ENCODE results near the gene DNAH2. TPM values are rescaled to one million over a fixed set of nuclear protein-coding genes. Genes with fewer than 3 reads are reported as not detected.

The DNAH2 gene
- total RNA-seq, 2 experiments from 2014 or later, result not detected

DNA sequence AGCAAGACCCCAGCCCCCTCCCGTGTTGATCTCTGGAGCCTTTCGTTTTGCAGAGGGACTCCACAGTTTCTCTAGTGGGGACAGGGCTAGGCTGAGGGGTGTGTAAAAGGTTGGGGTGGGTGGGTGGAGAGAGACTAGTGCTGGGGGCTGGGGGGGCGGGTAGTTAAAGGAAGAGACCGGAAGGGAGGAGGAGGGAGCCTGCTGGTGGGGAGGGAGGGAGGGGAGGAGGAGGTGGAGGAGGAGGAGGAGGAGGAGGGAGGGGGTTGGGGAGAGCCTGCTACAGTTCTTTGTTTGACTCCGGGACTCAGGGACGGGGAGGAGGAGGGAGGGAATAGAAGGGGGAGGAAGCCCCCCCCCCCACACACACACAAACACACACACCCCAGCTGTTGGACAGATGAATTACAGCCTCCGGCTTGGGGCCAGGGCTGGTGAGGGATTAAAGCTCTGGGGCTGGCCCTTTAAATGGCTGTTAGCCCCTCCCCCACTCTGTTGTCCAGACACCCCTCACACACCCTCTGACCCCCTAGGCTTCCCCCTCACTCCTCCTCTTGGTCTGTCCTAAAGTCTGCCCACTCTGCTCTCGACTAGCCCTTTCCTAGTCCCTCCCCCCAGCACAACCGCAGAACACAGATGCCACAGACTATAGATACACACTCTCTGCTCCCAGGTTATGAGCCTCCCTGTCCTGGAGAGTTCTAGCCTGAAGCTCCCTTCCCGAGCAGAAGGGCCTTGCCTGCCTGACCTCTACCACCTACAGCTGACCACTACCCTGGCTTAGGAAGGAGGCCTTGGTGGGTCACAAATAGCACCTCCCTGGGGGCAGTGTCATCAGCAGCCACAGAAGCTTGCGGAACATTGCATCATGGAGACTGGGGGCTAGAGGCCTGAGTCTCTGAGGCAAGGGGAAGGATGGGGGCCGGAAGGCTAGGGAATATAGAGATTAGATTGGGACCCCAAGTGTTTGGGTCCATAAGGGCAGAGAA is 120.8 kb downstream of the DNAH2 start:
- POLR2A ChIA-PET, result interaction anchor here (0.6 to 7.2 kb wide), 9 partner anchors 10 to 1153 kb away, joined by 3 to 74 read pairs (median 4); partner anchors contain the start of genes CYB5D1, NAA38 and TP53
- no peaks in the 10 kb centered on the region for H3K9me3 Mint-ChIP-seq
- peak overlapping the region; percentile 92 for H3K27ac Mint-ChIP-seq
- CTCF ChIA-PET, result interaction anchor here (1.0 to 2.0 kb wide), 4 partner anchors 13 to 23 kb away, joined by 3 to 7 read pairs (median 5); partner anchors contain the start of gene NAA38
- DNase-seq, result peak; percentile 63
- TF ChIP-seq, protein P1, sequence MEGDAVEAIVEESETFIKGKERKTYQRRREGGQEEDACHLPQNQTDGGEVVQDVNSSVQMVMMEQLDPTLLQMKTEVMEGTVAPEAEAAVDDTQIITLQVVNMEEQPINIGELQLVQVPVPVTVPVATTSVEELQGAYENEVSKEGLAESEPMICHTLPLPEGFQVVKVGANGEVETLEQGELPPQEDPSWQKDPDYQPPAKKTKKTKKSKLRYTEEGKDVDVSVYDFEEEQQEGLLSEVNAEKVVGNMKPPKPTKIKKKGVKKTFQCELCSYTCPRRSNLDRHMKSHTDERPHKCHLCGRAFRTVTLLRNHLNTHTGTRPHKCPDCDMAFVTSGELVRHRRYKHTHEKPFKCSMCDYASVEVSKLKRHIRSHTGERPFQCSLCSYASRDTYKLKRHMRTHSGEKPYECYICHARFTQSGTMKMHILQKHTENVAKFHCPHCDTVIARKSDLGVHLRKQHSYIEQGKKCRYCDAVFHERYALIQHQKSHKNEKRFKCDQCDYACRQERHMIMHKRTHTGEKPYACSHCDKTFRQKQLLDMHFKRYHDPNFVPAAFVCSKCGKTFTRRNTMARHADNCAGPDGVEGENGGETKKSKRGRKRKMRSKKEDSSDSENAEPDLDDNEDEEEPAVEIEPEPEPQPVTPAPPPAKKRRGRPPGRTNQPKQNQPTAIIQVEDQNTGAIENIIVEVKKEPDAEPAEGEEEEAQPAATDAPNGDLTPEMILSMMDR (IDR thresholded peaks at IDR 0.05), result no peak
- no peak for ATAC-seq
- intact Hi-C loops (cut with micrococcal nuclease), result no loop called here
- peak overlapping the region; percentile 83 for H3K4me3 Mint-ChIP-seq
- H3K4me1 Mint-ChIP-seq (ENCODE audit: low read depth), result peaks cover 54% of the 10 kb centered on the region
- H3K36me3 Mint-ChIP-seq (ENCODE audit: low read depth), result peaks cover 18% of the 10 kb centered on the region
- H3K27me3 Mint-ChIP-seq, result no peaks in the 10 kb centered on the region

DNA sequence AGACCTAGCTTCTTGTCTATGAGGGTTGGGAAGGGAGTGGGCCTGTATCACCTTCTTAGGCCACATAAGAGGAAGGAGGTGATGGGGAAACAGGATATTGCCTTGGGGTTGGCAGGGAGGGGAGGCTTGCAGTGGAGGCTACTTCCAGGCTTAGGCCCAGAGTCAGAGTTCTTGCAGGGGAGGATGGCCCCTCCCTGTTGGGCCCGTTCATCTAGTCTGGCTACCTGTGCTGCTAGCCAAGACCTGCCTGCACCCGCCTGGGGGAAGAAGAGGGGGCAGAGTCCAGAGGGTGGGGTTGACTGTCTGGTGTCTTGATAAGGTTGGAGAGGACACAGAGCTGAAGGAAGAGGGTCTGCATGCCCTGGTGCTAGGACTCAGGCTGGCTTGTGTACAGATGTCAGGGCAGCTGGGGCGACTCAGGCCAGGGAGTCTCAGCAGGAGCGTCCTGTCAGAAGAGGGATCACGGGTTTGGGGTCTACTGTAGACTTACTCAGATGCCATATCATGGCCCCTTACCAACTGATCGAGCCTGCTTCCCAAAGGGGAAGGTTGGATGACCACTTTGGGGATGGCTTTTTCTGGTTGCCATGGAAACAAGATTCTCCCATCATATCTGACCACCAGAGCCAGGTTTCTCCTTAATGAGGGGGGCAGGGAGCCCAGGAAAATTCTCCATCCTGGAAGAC is 121.8 kb downstream of the DNAH2 start:
- peak overlapping the region; percentile 92 for H3K27ac Mint-ChIP-seq
- H3K27me3 Mint-ChIP-seq, result no peaks in the 10 kb centered on the region
- intact Hi-C loops (cut with micrococcal nuclease), result no loop called here
- ChIA-PET CTCF (interaction anchor here (1.0 to 1.1 kb wide), 3 partner anchors 12 to 18 kb away, joined by 3 to 4 read pairs (median 4); partner anchors contain the start of gene NAA38), POLR2A (interaction anchor here (1.0 to 7.2 kb wide), 5 partner anchors 9 to 152 kb away, joined by 3 to 74 read pairs (median 8); partner anchors contain the start of genes CYB5D1, NAA38 and TP53)
- ATAC-seq (no peak), DNase-seq (no peak)
- peak overlapping the region; percentile 83 for H3K4me3 Mint-ChIP-seq
- H3K36me3 Mint-ChIP-seq (ENCODE audit: low read depth), result peaks cover 20% of the 10 kb centered on the region
- TF ChIP-seq, protein P1 (IDR thresholded peaks at IDR 0.05), result no peak
- no peaks in the 10 kb centered on the region for H3K9me3 Mint-ChIP-seq
- peaks cover 49% of the 10 kb centered on the region for H3K4me1 Mint-ChIP-seq (ENCODE audit: low read depth)

DNA sequence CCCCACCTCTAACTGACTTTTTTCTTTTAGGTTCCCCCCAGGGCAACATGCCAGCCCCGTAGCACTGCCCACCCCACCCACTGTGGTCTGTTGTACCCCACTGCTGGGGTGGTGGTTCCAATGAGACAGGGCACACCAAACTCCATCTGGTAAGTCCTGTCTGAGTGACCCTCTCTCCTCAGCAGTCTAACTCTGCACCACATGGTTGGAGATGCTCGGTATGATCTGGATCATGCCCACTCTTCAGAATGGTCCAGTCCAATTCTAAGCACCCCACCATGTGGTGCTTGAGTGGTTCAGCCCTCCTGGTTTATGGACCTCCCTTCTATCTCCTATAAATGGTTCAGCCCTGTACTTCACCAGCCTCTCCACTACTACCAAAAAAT is 122.3 kb downstream of the DNAH2 start:
- Mint-ChIP-seq H3K4me3 (peak overlapping the region; percentile 83), H3K9me3 (no peaks in the 10 kb centered on the region), H3K4me1 (ENCODE audit: low read depth) (peaks cover 49% of the 10 kb centered on the region), H3K27me3 (no peaks in the 10 kb centered on the region), H3K27ac (peak overlapping the region; percentile 92), H3K36me3 (ENCODE audit: low read depth) (peaks cover 22% of the 10 kb centered on the region)
- intact Hi-C loops (cut with micrococcal nuclease), result loop anchor here (5.0 kb wide), 1 partner anchor 47 kb away; the partner anchor contains the start of gene CHD3
- TF ChIP-seq, protein P1 (IDR thresholded peaks at IDR 0.05), result no peak
- ATAC-seq (no peak), DNase-seq (peak; percentile 68)
- ChIA-PET CTCF (interaction anchor here (1.0 kb wide), 1 partner anchor 15 kb away, joined by 4 read pairs; no protein-coding TSS in a partner anchor), POLR2A (interaction anchor here (1.0 to 5.8 kb wide), 3 partner anchors 10 to 333 kb away, joined by 3 to 42 read pairs (median 4); partner anchors contain the start of genes CYB5D1 and NAA38)

DNA sequence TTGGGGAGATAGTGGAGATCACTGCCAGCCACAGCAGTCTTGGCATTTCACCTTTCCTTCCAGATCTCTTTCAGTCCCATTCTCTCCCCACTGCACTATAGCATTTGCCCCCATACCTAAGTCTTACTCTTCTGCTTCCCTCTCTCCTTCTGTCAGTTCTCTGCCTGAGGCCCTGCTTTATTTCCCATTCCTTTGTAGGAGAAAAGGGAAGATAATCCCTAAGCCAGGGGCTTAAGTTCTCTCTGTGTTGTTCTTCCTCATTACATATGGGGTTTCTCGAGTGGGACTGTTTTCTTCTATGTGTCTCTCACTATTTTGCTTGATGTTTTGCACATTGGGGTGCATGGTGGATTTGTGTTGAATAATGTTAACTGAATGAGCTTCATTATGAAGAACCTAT is 122.9 kb downstream of the DNAH2 start:
- DNase-seq (no peak), ATAC-seq (no peak)
- H3K4me1 Mint-ChIP-seq (ENCODE audit: low read depth), result peaks cover 49% of the 10 kb centered on the region
- CTCF ChIA-PET, result interaction anchor here (0.7 to 1.2 kb wide), 4 partner anchors 15 to 150 kb away, joined by 3 to 5 read pairs (median 4); no protein-coding TSS in a partner anchor
- POLR2A ChIA-PET, result interaction anchor here (0.6 to 6.6 kb wide), 10 partner anchors 10 to 333 kb away, joined by 3 to 35 read pairs (median 3); partner anchors contain the start of genes CNTROB, NAA38, TMEM88 and TP53
- peak overlapping the region; percentile 92 for H3K27ac Mint-ChIP-seq
- no peaks in the 10 kb centered on the region for H3K27me3 Mint-ChIP-seq
- H3K9me3 Mint-ChIP-seq, result no peaks in the 10 kb centered on the region
- intact Hi-C loops (cut with micrococcal nuclease), result loop anchor here (5.0 kb wide), 1 partner anchor 47 kb away; the partner anchor contains the start of gene CHD3
- peaks cover 26% of the 10 kb centered on the region for H3K36me3 Mint-ChIP-seq (ENCODE audit: low read depth)
- TF ChIP-seq, protein P1 (IDR thresholded peaks at IDR 0.05), result no peak
- H3K4me3 Mint-ChIP-seq, result peak overlapping the region; percentile 83
